ENCODE results near the gene KRT5. TPM values are rescaled to one million over a fixed set of nuclear protein-coding genes. Genes with fewer than 3 reads are reported as not detected.

Gene KRT5
- total and polyA plus RNA-seq, 4 donors, result 15.8 to 49.4 (median 33.7) TPM

DNA sequence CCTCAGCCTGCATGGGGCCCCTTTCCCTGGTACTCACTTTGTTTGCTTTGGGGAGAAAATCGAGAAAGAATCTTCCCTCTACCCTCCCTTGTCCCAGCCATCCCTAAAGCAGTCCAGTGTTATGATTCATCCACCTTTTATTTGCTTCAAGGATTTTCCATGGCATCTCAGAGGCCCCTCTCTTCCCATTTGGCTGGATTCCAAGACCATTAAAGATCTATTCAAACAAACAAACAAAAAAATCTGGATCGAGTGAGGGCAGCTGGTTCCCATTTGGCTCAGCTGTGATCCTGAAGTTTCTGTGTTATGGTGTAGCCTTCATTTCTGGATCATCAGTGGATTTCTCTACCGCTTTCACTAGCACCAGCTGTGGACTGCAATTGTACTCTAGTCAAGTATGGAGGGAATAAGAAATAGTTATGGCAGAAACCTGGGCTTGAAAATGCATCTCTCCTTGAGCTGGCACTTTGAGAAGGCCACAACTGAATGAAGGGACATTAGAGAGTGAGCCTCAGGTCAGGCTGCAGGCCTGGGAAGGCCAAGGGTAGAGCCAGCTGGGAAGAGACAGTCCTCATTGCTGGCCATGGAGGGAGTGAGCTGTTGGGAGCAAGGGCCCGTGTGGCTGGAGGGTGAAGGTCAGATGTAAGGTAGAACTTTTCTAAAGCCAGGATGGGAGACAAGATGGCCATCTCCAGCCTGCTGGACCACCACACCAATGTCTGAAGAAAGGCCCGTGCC is 19.1 kb upstream of the KRT5 start:
- ATAC-seq (ENCODE audit: insufficient read depth, low FRiP score), result no peak

DNA sequence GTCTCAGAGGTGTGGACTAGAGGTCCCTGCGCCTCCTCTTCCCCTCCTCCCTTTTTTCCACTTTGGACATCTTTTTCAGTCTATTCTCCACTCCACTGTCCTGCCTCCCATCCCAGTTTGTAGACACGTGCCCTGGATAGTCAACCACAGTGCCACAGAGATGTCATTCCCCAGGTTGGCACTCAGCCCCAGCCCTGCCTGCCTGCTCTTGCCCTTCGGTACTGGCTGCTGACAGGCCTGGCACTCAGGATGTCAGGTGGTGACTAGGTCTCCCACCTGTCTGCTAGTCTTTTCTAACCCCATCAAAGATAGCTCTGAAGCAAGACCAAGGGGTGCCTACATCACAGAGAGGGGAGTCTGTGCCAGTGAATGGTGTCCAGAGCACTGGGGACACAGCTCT is 16.9 kb upstream of the KRT5 start:
- H3K27ac ChIP-seq (ENCODE audit: low read depth in 1 of 2, low read length in 1 of 2), result no peak overlapping the region
- no peak overlapping the region for H3K4me3 ChIP-seq
- H3K9ac ChIP-seq (ENCODE audit: insufficient read depth in 1 of 2, low read length in 2 of 2), result no peak overlapping the region
- ATAC-seq (ENCODE audit: insufficient read depth, low FRiP score), result no peak
- peaks cover 0 to 23% (median 3%) of the 10 kb centered on the region in 5 donors for H3K4me1 ChIP-seq (ENCODE audit: control insufficient read depth in 5 of 5, insufficient read depth in 5 of 5, low read length in 5 of 5)
- TF ChIP-seq, protein P1, sequence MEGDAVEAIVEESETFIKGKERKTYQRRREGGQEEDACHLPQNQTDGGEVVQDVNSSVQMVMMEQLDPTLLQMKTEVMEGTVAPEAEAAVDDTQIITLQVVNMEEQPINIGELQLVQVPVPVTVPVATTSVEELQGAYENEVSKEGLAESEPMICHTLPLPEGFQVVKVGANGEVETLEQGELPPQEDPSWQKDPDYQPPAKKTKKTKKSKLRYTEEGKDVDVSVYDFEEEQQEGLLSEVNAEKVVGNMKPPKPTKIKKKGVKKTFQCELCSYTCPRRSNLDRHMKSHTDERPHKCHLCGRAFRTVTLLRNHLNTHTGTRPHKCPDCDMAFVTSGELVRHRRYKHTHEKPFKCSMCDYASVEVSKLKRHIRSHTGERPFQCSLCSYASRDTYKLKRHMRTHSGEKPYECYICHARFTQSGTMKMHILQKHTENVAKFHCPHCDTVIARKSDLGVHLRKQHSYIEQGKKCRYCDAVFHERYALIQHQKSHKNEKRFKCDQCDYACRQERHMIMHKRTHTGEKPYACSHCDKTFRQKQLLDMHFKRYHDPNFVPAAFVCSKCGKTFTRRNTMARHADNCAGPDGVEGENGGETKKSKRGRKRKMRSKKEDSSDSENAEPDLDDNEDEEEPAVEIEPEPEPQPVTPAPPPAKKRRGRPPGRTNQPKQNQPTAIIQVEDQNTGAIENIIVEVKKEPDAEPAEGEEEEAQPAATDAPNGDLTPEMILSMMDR (IDR thresholded peaks at IDR 0.05; ENCODE audit: control extremely low read depth, extremely low read depth), result no peak
- no peaks in the 10 kb centered on the region for H3K9me3 ChIP-seq (ENCODE audit: control insufficient read depth in 4 of 4, insufficient read depth in 3 of 4, low read length in 3 of 4)
- no peaks in the 10 kb centered on the region for H3K27me3 ChIP-seq (ENCODE audit: control insufficient read depth in 3 of 3, insufficient read depth in 3 of 3, low read length in 2 of 3)
- WGBS, 2 donors, result 79 to 87% methylated on average over 3 of the region's 3 CpGs
- no peaks in the 10 kb centered on the region for H3K36me3 ChIP-seq (ENCODE audit: control insufficient read depth in 4 of 4, insufficient read depth in 4 of 4, low read length in 4 of 4)
- no peak for DNase-seq

More for the DNA sequence above, 19.1 kb upstream of the KRT5 start:
- Histone ChIP-seq H3K9ac (ENCODE audit: insufficient read depth in 1 of 2, low read length in 2 of 2) (no peak overlapping the region), H3K27ac (ENCODE audit: low read depth in 1 of 2, low read length in 1 of 2) (no peak overlapping the region), H3K27me3 (ENCODE audit: control insufficient read depth in 3 of 3, insufficient read depth in 3 of 3, low read length in 2 of 3) (no peaks in the 10 kb centered on the region), H3K36me3 (ENCODE audit: control insufficient read depth in 4 of 4, insufficient read depth in 4 of 4, low read length in 4 of 4) (no peaks in the 10 kb centered on the region), H3K4me1 (ENCODE audit: control insufficient read depth in 5 of 5, insufficient read depth in 5 of 5, low read length in 5 of 5) (peaks cover 0 to 29% (median 6%) of the 10 kb centered on the region in 5 donors), H3K4me3 (no peak overlapping the region), H3K9me3 (ENCODE audit: control insufficient read depth in 4 of 4, insufficient read depth in 3 of 4, low read length in 3 of 4) (no peaks in the 10 kb centered on the region)
- DNase-seq, result peak; percentile 76 to 90 (median 90)
- TF ChIP-seq, protein P1 (IDR thresholded peaks at IDR 0.05; ENCODE audit: control extremely low read depth, extremely low read depth), result no peak
- WGBS, 2 donors, result 57 to 71% methylated on average over 5 of the region's 5 CpGs

DNA sequence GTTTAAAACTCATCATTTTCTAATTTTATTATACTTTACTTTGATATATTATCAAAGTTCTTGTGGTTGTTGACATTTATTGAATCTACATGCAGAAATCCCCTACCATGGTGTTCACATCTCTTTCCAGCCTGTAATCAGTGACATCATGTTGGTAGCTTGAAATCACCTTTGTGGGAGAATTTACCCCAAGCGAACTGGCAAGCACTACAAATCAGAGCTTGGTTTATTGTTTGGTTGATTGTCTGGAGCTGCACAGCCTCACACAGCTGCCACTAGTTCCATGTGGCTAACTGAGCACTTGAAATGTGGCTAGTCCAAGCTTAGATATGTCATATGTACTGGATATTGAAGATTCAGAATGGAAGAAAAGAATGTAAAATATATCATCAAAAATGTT is 15.4 kb upstream of the KRT5 start:
- WGBS, 2 donors, result 32 to 84% methylated on average over 1 of the region's 1 CpG

More for the DNA sequence above, 15.4 kb upstream of the KRT5 start:
- no peak overlapping the region for H3K4me3 ChIP-seq
- no peaks in the 10 kb centered on the region for H3K27me3 ChIP-seq (ENCODE audit: control insufficient read depth in 3 of 3, insufficient read depth in 3 of 3, low read length in 2 of 3)
- H3K27ac ChIP-seq (ENCODE audit: low read depth in 1 of 2, low read length in 1 of 2), result no peak overlapping the region
- no peak for ATAC-seq (ENCODE audit: insufficient read depth, low FRiP score)
- no peaks in the 10 kb centered on the region for H3K36me3 ChIP-seq (ENCODE audit: control insufficient read depth in 4 of 4, insufficient read depth in 4 of 4, low read length in 4 of 4)
- no peak for DNase-seq
- no peaks in the 10 kb centered on the region for H3K9me3 ChIP-seq (ENCODE audit: control insufficient read depth in 4 of 4, insufficient read depth in 3 of 4, low read length in 3 of 4)
- peaks cover 0 to 23% (median 3%) of the 10 kb centered on the region in 5 donors for H3K4me1 ChIP-seq (ENCODE audit: control insufficient read depth in 5 of 5, insufficient read depth in 5 of 5, low read length in 5 of 5)
- TF ChIP-seq, protein P1 (IDR thresholded peaks at IDR 0.05; ENCODE audit: control extremely low read depth, extremely low read depth), result no peak
- H3K9ac ChIP-seq (ENCODE audit: insufficient read depth in 1 of 2, low read length in 2 of 2), result no peak overlapping the region

Measured in lung (tissue), 12 donors.